ENCODE measurements around the gene GNAT1.

GNAT1 gene

DNA sequence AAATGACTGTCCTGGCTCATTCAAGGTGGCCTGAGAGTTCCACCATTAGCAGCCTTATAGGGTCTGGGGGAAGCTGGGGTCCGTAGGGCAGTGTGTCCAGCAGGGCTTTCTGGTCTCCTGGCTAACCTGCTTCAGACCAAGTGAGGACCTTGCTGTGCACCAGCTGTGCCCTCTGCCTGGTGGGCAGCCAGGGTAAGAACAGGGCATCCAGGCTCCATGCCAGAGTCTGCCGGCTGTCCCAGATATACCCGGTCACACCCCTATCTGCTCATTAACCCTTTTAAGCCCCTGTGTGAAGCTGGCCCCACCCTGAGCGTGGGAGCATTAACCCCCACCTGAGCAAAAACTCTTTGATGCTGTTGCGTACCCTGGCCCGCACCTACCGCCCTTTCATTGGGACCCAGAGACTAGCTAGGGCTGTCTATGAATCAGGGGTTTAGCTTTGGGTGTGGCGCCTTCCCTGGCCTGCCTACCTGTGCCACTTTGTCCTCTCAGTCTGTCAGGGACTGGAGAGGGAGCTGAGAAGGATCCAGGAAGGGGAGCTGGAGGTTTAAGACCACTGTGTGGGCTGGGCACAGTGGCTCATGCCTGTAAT is 18.7 kb upstream of the GNAT1 start:
- H3K4me3 ChIP-seq (ENCODE audit: low read depth, low read length): no peak overlapping the region
- TF ChIP-seq CTCF (IDR thresholded peaks at IDR 0.05; ENCODE audit: insufficient read depth, low read length, missing control alignments): no peak
- CTCF ChIA-PET: interaction anchor here (1.3 to 25.9 kb wide), 4 partner anchors 16 to 100 kb away, joined by 4 to 283 read pairs (median 8); partner anchors contain the start of gene GNAT1
- no peak for DNase-seq (ENCODE audit: low read depth, low spot score)
- POLR2A ChIA-PET: no interaction called here

GRCh38 chr3:50173685-50174516 is 17.5 kb upstream of the GNAT1 start:
- ChIA-PET POLR2A (no interaction called here), CTCF (interaction anchor here (1.3 to 25.9 kb wide), 3 partner anchors 15 to 52 kb away, joined by 4 to 283 read pairs (median 12); partner anchors contain the start of gene GNAT1)
- no peak for DNase-seq (ENCODE audit: low read depth, low spot score)
- no peak for TF ChIP-seq CTCF (IDR thresholded peaks at IDR 0.05; ENCODE audit: insufficient read depth, low read length, missing control alignments)
- no peak overlapping the region for H3K4me3 ChIP-seq (ENCODE audit: low read depth, low read length)

DNA sequence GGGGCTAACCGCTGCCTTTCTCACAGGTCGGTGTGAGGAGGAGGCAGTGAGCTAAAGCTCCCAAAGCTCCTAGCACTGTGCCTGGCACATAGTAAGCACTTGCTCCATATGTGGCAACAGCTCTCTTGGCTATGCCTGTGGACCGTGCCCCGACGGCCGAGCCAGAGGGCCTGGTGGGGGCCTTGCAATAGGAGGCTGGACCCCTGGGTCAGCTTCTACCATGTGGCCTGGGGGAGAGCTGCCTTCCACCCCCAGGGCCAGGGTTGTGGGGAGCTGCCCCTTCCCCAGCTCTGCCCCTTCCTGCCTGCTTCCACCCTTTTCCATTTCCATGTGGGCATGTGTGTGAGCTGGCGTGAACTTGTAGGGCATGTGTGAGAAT is 16.9 kb upstream of the GNAT1 start:
- H3K4me3 ChIP-seq (ENCODE audit: low read depth, low read length): no peak overlapping the region
- DNase-seq (ENCODE audit: low read depth, low spot score): no peak
- ChIA-PET POLR2A (no interaction called here), CTCF (interaction anchor here (25.9 kb wide), 1 partner anchor 15 kb away, joined by 283 read pairs; the partner anchor contains the start of gene GNAT1)
- TF ChIP-seq CTCF (IDR thresholded peaks at IDR 0.05; ENCODE audit: insufficient read depth, low read length, missing control alignments): no peak

- no peak overlapping the region for H3K4me3 ChIP-seq (ENCODE audit: low read depth, low read length)
- CTCF ChIA-PET: interaction anchor here (21.6 to 25.9 kb wide), 2 partner anchors 14 to 49 kb away, joined by 283 to 817 read pairs; partner anchors contain the start of gene GNAT1
- no peak for DNase-seq (ENCODE audit: low read depth, low spot score)
- POLR2A ChIA-PET: no interaction called here
- TF ChIP-seq CTCF (IDR thresholded peaks at IDR 0.05; ENCODE audit: insufficient read depth, low read length, missing control alignments): no peak
These were observed 16.4 kb upstream of the GNAT1 start for GRCh38 chr3:50174947-50175524.

- DNase-seq (ENCODE audit: low read depth, low spot score): no peak
- ChIA-PET POLR2A (no interaction called here), CTCF (interaction anchor here (0.9 to 25.9 kb wide), 3 partner anchors 12 to 52 kb away, joined by 3 to 817 read pairs (median 283); partner anchors contain the start of gene GNAT1)
- no peak for TF ChIP-seq CTCF (IDR thresholded peaks at IDR 0.05; ENCODE audit: insufficient read depth, low read length, missing control alignments)
- no peak overlapping the region for H3K4me3 ChIP-seq (ENCODE audit: low read depth, low read length)
These were observed 14.1 kb upstream of the GNAT1 start for GRCh38 chr3:50177346-50177745.

DNA sequence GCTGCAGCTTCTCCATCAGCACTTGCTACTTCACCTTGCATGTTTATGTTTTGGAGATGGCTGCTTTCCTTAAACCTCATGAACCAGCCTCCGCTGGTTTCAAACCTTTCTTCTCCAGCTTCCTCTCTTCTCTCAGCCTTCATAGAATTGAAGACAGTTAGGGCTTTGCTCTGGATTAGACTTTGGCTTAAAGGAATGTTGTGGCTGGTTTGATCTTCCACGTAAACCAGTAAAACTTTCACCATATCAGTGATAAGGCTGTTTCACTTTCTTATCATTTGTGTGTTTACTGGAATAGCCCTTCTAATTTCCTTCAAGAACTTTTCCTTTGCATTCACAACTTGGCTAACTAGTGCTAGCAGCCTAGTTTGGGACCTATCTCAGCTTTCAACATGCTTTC is 11.7 kb upstream of the GNAT1 start:
- no peak overlapping the region for H3K4me3 ChIP-seq (ENCODE audit: low read depth, low read length)
- ChIA-PET CTCF (interaction anchor here (0.9 to 25.9 kb wide), 3 partner anchors 9 to 54 kb away, joined by 3 to 817 read pairs (median 283); partner anchors contain the start of gene GNAT1), POLR2A (no interaction called here)
- TF ChIP-seq CTCF (IDR thresholded peaks at IDR 0.05; ENCODE audit: insufficient read depth, low read length, missing control alignments): no peak
- DNase-seq (ENCODE audit: low read depth, low spot score): no peak
